Mucosa of stomach (tissue), 1 donor: ENCODE measurements around the gene SLC35F3.

Experiments used
- H3K27me3 ChIP-seq: one replicate; pipeline ENCODE4 v1.7.0; 2013; ENCODE audit warnings: mild to moderate bottlenecking, low read length; ENCODE audit not compliant: control insufficient read depth, insufficient read depth
- H3K36me3 ChIP-seq: one replicate; pipeline ENCODE4 v1.7.0; 2013; ENCODE audit warnings: low read length; ENCODE audit not compliant: control insufficient read depth, insufficient read depth
- H3K4me1 ChIP-seq: one replicate; pipeline ENCODE4 v1.7.0; 2013; ENCODE audit warnings: mild to moderate bottlenecking, low read length; ENCODE audit not compliant: control insufficient read depth, insufficient read depth
- H3K4me3 ChIP-seq: one replicate; pipeline ENCODE4 v1.7.0; 2013; ENCODE audit warnings: low read length
- H3K9ac ChIP-seq: one replicate; pipeline ENCODE4 v1.7.0; 2013; ENCODE audit warnings: mild to moderate bottlenecking, low read length, moderate library complexity
- H3K9me3 ChIP-seq: one replicate; pipeline ENCODE4 v1.7.0; 2013; ENCODE audit warnings: mild to moderate bottlenecking, low read length, moderate library complexity; ENCODE audit not compliant: control insufficient read depth
- donor health status: Pancreatic carcinoma.

The SLC35F3 gene

DNA sequence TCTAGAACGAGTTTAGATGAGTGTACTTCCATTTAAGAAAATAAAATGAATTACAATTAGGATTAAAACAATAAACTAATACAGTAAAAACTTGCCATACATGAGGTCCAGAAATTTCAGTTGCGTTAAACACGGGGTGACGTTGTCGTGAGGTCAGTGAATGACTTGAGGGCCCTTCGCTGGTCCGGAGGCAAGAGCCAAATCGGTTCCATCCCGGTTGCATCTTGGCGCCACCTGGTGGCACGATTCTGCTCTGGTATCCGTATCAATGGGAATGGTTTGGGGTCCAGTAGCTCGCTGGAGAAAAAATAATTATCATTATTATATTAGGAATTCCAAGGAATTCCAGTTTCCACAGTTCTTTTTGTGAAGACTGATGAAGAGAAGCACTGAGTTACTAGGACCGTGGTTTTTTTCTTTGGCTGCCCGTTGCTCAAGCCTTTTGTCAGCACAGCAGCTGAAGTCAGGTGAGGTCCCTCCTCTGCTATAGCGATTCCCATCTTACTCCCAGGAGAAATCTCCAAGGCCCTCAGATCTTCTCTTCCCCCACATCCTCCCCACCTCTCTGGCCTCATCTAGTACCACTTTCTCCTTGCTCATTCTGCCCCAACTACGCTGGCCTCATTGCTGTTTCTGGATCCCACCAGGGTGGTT is 161.4 kb downstream of the SLC35F3 start:
- Histone ChIP-seq H3K4me1 (no peaks in the 10 kb centered on the region), H3K4me3 (no peak overlapping the region), H3K36me3 (no peaks in the 10 kb centered on the region), H3K9me3 (no peaks in the 10 kb centered on the region), H3K27me3 (no peaks in the 10 kb centered on the region), H3K9ac (no peak overlapping the region)

GRCh38 chr1:234067581-234068337 is 163.3 kb downstream of the SLC35F3 start:
- H3K4me1 ChIP-seq = no peaks in the 10 kb centered on the region
- no peaks in the 10 kb centered on the region for H3K36me3 ChIP-seq
- no peak overlapping the region for H3K9ac ChIP-seq
- no peaks in the 10 kb centered on the region for H3K9me3 ChIP-seq
- H3K4me3 ChIP-seq = no peak overlapping the region
- H3K27me3 ChIP-seq = no peaks in the 10 kb centered on the region

GRCh38 chr1:234069760-234070159 is 165.3 kb downstream of the SLC35F3 start:
- Histone ChIP-seq H3K4me1 (no peaks in the 10 kb centered on the region), H3K36me3 (no peaks in the 10 kb centered on the region), H3K9ac (no peak overlapping the region), H3K9me3 (no peaks in the 10 kb centered on the region), H3K27me3 (no peaks in the 10 kb centered on the region), H3K4me3 (no peak overlapping the region)

DNA sequence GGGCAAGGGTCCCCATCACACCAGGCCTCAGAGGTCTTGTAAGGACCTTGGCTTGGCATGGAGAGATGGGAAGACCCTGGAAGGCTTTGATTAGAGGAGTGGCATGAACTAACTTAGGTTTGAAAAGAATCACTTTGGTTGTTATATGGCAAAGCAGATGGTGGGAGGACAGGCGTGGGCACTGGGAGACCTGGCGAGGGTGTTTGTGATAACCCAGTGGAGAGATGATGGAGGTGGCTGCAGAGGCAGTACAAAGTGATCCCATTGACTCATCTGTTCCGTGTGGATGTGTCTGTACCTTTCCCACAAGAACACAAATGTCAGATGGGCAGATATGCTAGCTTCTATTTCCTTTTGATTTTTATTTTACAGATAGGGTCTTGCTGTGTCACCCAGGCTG is 168.3 kb downstream of the SLC35F3 start:
- no peak overlapping the region for H3K9ac ChIP-seq
- H3K9me3 ChIP-seq = no peaks in the 10 kb centered on the region
- H3K36me3 ChIP-seq = no peaks in the 10 kb centered on the region
- H3K4me1 ChIP-seq = no peaks in the 10 kb centered on the region
- no peak overlapping the region for H3K4me3 ChIP-seq
- H3K27me3 ChIP-seq = no peaks in the 10 kb centered on the region

GRCh38 chr1:234078143-234078542 is 173.7 kb downstream of the SLC35F3 start:
- Histone ChIP-seq H3K36me3 (no peaks in the 10 kb centered on the region), H3K4me3 (no peak overlapping the region), H3K27me3 (peaks cover 3% of the 10 kb centered on the region), H3K4me1 (no peaks in the 10 kb centered on the region), H3K9ac (no peak overlapping the region), H3K9me3 (no peaks in the 10 kb centered on the region)

DNA sequence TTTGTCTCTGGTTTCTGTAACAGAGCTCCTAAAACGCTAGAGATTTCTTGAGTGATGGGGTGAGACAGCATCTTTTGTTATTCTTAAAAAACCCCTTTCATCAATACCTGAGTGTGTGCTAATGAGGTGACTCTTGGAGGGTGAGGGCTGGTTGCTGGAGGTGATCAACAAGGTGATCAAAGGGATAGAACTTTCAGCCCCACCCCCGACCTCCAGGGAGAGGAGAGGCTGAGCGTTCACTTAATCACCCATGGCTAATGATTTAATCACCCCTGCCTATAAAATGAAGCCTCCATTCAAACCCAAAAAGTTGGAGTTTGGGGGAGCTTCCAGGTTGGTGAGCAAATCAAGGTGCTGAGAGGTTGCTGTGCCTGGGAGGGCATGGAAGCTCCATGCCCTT is 175.4 kb downstream of the SLC35F3 start:
- Histone ChIP-seq H3K9me3 (no peaks in the 10 kb centered on the region), H3K4me1 (no peaks in the 10 kb centered on the region), H3K9ac (no peak overlapping the region), H3K36me3 (no peaks in the 10 kb centered on the region), H3K27me3 (peaks cover 3% of the 10 kb centered on the region), H3K4me3 (no peak overlapping the region)

- no peaks in the 10 kb centered on the region for H3K9me3 ChIP-seq
- H3K4me1 ChIP-seq = no peaks in the 10 kb centered on the region
- H3K4me3 ChIP-seq = no peak overlapping the region
- H3K27me3 ChIP-seq = peaks cover under 1% of the 10 kb centered on the region
- H3K36me3 ChIP-seq = no peaks in the 10 kb centered on the region
- no peak overlapping the region for H3K9ac ChIP-seq
These were observed 179.0 kb downstream of the SLC35F3 start for GRCh38 chr1:234083460-234083859.

- no peak overlapping the region for H3K9ac ChIP-seq
- no peaks in the 10 kb centered on the region for H3K4me1 ChIP-seq
- no peak overlapping the region for H3K4me3 ChIP-seq
- H3K27me3 ChIP-seq = peaks cover 23% of the 10 kb centered on the region
- no peaks in the 10 kb centered on the region for H3K36me3 ChIP-seq
- H3K9me3 ChIP-seq = no peaks in the 10 kb centered on the region
These were observed 184.9 kb downstream of the SLC35F3 start for GRCh38 chr1:234089396-234089795.

DNA sequence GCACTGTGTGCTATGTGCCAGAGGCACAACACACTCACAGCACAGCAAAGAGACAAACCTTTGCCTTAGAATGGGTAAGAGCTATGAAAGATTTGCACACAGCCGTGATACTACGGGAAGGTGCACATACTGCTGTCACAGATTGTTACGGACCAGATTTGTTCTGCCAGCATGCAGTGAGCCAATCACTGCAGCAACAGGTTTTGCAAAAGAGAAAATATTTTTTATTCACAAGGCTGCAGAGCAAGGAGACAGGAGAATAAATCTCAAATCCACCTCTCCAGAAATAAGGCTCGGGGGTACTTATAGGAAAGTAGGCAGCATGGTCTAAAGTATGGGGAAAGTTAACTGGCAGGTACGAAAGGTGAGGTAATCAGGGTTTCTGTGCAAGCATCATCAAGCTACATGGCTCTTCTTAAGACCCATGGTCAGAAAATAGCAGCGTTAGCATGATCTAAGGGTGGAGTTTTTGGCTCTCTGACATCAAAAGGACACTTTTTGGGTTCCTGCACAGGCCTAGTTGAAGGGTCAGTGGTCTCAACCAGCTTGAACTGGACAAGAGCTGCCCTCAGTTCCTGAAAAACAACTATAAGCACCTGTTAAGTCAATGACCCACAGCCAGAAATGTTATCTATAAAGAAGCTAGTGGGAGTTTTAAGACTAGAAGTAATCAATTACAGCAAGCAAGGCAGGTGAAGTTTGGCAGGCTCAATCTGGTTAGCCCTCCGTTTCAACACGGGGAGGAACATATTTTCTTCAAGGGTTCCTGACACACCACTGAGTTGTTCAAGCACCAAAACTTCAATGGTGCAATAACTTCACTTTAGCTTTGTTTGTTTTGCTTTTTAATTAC is 186.0 kb downstream of the SLC35F3 start:
- H3K4me1 ChIP-seq = no peaks in the 10 kb centered on the region
- no peaks in the 10 kb centered on the region for H3K9me3 ChIP-seq
- H3K9ac ChIP-seq = no peak overlapping the region
- H3K36me3 ChIP-seq = no peaks in the 10 kb centered on the region
- no peak overlapping the region for H3K4me3 ChIP-seq
- peaks cover 28% of the 10 kb centered on the region for H3K27me3 ChIP-seq

DNA sequence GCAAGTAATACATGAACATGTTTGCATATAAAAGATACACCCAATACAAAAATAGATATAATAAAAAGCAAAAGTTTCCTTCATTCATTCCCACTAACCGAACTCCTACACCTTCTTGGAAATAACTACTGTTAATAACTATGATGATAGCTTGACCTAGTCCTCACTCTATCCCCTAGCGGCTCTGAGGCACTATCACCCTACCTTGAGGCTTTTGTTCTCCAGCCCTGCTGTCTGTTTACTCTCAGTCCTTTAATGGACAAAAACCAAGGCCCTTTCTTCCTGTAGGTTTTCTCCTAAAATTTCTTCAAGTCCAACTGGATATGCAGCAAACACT is 186.6 kb downstream of the SLC35F3 start:
- Histone ChIP-seq H3K4me1 (no peaks in the 10 kb centered on the region), H3K36me3 (no peaks in the 10 kb centered on the region), H3K4me3 (no peak overlapping the region), H3K27me3 (peaks cover 28% of the 10 kb centered on the region), H3K9me3 (no peaks in the 10 kb centered on the region), H3K9ac (no peak overlapping the region)

DNA sequence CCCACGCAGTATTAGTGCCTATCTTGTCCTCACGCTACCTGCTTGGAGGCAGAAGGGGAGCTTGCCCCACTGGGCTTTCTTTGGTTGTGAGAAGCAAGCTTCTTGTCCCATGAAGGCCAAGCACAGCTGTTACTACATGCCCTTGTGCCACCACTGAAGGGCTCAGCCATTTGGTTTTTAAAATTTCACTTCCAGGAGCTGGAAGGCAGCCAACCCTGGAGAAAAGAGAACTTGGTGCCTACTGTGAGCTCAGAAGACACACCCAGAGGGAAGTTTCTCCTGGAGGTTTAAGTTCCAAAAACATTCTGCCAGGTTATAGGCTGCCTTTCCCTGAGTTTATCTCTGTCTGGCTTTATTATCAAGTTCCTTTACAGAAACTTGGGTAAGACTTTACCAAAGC is 187.4 kb downstream of the SLC35F3 start:
- Histone ChIP-seq H3K9me3 (no peaks in the 10 kb centered on the region), H3K4me3 (no peak overlapping the region), H3K36me3 (no peaks in the 10 kb centered on the region), H3K9ac (no peak overlapping the region), H3K4me1 (no peaks in the 10 kb centered on the region), H3K27me3 (peaks cover 28% of the 10 kb centered on the region)

GRCh38 chr1:234093107-234093506 is 188.6 kb downstream of the SLC35F3 start:
- H3K27me3 ChIP-seq = peaks cover 35% of the 10 kb centered on the region
- no peaks in the 10 kb centered on the region for H3K36me3 ChIP-seq
- H3K4me1 ChIP-seq = no peaks in the 10 kb centered on the region
- no peak overlapping the region for H3K4me3 ChIP-seq
- H3K9ac ChIP-seq = no peak overlapping the region
- no peaks in the 10 kb centered on the region for H3K9me3 ChIP-seq
